HEK293 (cell line): ENCODE data around the gene CPLANE1.

Experiments used
- HOXA7 ChIP-seq: sonication (generic); formaldehyde crosslinking; IDR thresholded peaks from 2 replicates; pipeline ENCODE4 v1.8.1; 2022; ENCODE audit warnings: missing genetic modification reagents, borderline replicate concordance
- RBAK ChIP-seq: fragments of 450-650 bp; formaldehyde crosslinking; IDR thresholded peaks from 2 replicates; pipeline ENCODE4 v1.5.1; 2016; ENCODE audit warnings: missing biosample characterization, missing genetic modification characterization
- REPIN1 ChIP-seq: fragments of 450-650 bp; formaldehyde crosslinking; IDR thresholded peaks from 2 replicates; pipeline ENCODE4 v1.5.1; 2017; ENCODE audit warnings: missing biosample characterization, missing genetic modification characterization, low read depth
- SALL2 ChIP-seq: fragments of 450-650 bp; formaldehyde crosslinking; IDR thresholded peaks from 2 replicates; pipeline ENCODE4 v1.5.0; 2017; ENCODE audit warnings: missing biosample characterization, mild to moderate bottlenecking, missing genetic modification characterization, borderline replicate concordance
- YY1 ChIP-seq: fragments of 450-650 bp; formaldehyde crosslinking; IDR thresholded peaks from 2 replicates; pipeline ENCODE4 v1.5.1; 2018; ENCODE audit warnings: missing biosample characterization, missing genetic modification characterization
- ZBTB17 ChIP-seq: fragments of 450-650 bp; formaldehyde crosslinking; IDR thresholded peaks from 2 replicates; pipeline ENCODE4 v1.5.1; 2016; ENCODE audit warnings: missing biosample characterization, missing genetic modification characterization
- ZFP37 ChIP-seq: fragments of 450-650 bp; formaldehyde crosslinking; IDR thresholded peaks from 2 replicates; pipeline ENCODE4 v1.5.1; 2016; ENCODE audit warnings: missing biosample characterization, missing genetic modification characterization
- ZNF121 ChIP-seq: fragments of 450-650 bp; formaldehyde crosslinking; IDR thresholded peaks from 2 replicates; pipeline ENCODE4 v1.5.1; 2016; ENCODE audit warnings: missing biosample characterization, missing genetic modification characterization
- ZNF274 ChIP-seq, 2 experiments: fragments of 200-500 bp in 1 of 2; fragments of 450-650 bp in 1 of 2; sonication (Bioruptor generic) in 1 of 2; formaldehyde crosslinking in 1 of 2; IDR thresholded peaks; 2 replicates each; pipeline versions ENCODE4 v1.5.1 to v1.6.1; 2014 to 2016; ENCODE audit warnings: borderline replicate concordance in 1 of 2, inconsistent platforms in 1 of 2, low read length in 1 of 2, missing biosample characterization in 1 of 2, missing genetic modification characterization in 1 of 2
- ZNF785 ChIP-seq: fragments of 450-650 bp; formaldehyde crosslinking; IDR thresholded peaks from 2 replicates; pipeline ENCODE4 v1.5.1; 2016; ENCODE audit warnings: missing biosample characterization, missing genetic modification characterization
- TF ChIP-seq, protein P1 (sequence below): fragments of 450-650 bp; formaldehyde crosslinking; IDR thresholded peaks from 2 replicates; pipeline ENCODE4 v1.5.1; 2016; ENCODE audit warnings: missing biosample characterization, missing genetic modification characterization
- TF ChIP-seq, protein P2 (sequence below): fragments of 450-650 bp; formaldehyde crosslinking; IDR thresholded peaks from 2 replicates; pipeline ENCODE4 v1.5.1; 2016; ENCODE audit warnings: missing biosample characterization, missing genetic modification characterization
- TF ChIP-seq, protein P3 (sequence below): fragments of 450-650 bp; formaldehyde crosslinking; IDR thresholded peaks from 2 replicates; pipeline ENCODE4 v1.5.1; 2017; ENCODE audit warnings: missing biosample characterization, mild to moderate bottlenecking, missing genetic modification characterization, moderate library complexity

DNA sequence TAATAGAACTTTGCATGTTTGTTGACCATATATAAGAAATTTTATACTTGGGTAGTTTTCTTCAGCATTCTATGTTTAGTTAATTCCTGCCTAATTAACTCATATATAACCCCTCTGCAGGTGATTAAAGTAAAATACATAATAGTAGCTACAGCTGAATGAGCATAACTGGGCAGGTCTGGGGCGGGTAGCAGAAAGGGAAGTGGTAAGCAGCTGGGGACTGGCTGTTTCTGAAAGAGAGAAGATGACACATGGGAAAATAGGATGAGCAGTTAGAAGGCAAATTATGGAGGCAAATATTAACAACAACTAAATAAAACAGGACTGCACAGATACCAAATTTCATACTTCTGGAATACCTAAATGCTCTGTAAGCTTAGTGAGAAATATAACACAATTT lies 128.1 kb downstream of the CPLANE1 start:
- no peak for TF ChIP-seq ZNF121 (tag by site-specific recombination)
- no peak for TF ChIP-seq ZBTB17 (tag by site-specific recombination)
- no peak for TF ChIP-seq ZNF274 (IDR thresholded peaks at IDR 0.05; ENCODE audit: low read length)
- no peak for TF ChIP-seq ZNF274 (tag by site-specific recombination; IDR thresholded peaks at IDR 0.05; ENCODE audit: borderline replicate concordance)
- TF ChIP-seq, protein P1, sequence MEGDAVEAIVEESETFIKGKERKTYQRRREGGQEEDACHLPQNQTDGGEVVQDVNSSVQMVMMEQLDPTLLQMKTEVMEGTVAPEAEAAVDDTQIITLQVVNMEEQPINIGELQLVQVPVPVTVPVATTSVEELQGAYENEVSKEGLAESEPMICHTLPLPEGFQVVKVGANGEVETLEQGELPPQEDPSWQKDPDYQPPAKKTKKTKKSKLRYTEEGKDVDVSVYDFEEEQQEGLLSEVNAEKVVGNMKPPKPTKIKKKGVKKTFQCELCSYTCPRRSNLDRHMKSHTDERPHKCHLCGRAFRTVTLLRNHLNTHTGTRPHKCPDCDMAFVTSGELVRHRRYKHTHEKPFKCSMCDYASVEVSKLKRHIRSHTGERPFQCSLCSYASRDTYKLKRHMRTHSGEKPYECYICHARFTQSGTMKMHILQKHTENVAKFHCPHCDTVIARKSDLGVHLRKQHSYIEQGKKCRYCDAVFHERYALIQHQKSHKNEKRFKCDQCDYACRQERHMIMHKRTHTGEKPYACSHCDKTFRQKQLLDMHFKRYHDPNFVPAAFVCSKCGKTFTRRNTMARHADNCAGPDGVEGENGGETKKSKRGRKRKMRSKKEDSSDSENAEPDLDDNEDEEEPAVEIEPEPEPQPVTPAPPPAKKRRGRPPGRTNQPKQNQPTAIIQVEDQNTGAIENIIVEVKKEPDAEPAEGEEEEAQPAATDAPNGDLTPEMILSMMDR = no peak
- no peak for TF ChIP-seq YY1 (tag by site-specific recombination)
- TF ChIP-seq, protein P2, sequence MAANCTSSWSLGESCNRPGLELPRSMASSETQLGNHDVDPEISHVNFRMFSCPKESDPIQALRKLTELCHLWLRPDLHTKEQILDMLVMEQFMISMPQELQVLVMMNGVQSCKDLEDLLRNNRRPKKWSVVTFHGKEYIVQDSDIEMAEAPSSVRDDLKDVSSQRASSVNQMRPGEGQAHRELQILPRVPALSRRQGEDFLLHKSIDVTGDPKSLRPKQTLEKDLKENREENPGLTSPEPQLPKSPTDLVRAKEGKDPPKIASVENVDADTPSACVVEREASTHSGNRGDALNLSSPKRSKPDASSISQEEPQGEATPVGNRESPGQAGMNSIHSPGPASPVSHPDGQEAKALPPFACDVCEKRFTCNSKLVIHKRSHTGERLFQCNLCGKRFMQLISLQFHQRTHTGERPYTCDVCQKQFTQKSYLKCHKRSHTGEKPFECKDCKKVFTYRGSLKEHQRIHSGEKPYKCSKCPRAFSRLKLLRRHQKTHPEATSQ (tag by site-specific recombination) = no peak
- TF ChIP-seq, protein P3, sequence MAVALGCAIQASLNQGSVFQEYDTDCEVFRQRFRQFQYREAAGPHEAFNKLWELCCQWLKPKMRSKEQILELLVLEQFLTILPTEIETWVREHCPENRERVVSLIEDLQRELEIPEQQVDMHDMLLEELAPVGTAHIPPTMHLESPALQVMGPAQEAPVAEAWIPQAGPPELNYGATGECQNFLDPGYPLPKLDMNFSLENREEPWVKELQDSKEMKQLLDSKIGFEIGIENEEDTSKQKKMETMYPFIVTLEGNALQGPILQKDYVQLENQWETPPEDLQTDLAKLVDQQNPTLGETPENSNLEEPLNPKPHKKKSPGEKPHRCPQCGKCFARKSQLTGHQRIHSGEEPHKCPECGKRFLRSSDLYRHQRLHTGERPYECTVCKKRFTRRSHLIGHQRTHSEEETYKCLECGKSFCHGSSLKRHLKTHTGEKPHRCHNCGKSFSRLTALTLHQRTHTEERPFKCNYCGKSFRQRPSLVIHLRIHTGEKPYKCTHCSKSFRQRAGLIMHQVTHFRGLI (tag by site-specific recombination) = no peak
- no peak for TF ChIP-seq ZFP37
- TF ChIP-seq REPIN1 (tag by site-specific recombination) = no peak
- TF ChIP-seq SALL2 (tag by site-specific recombination) = no peak
- TF ChIP-seq HOXA7 = no peak
- no peak for TF ChIP-seq RBAK
- no peak for TF ChIP-seq ZNF785 (tag by site-specific recombination)
